CD4-positive, CD25-positive, alpha-beta regulatory T cell (primary cell): Measurements from ENCODE around the gene CD33. TPM values are rescaled to one million over a fixed set of nuclear protein-coding genes. Genes with fewer than 3 reads are reported as not detected.
"Not testable (repeated sequence)": the region's sequence is repeated elsewhere in the genome, so short reads cannot be mapped to it uniquely, and the experiment has no call there.

ENCODE experiments used
- ATAC-seq, 2 donors: fragments of 150-1000 bp; cut with Tn5 transposase; one replicate each; pipeline ENCODE4 v1.10.0; 2021; ENCODE audit warnings: low read depth in 2 of 2, moderate number of reproducible peaks in 2 of 2, moderate library complexity in 1 of 2
- DNase-seq, 3 donors: peaks; one replicate each; pipeline versions ENCODE4 v3.0.0 to v3.0.0-alpha.2; 2012 to 2022; ENCODE audit warnings: mixed read lengths in 1 of 3
- H3K27ac ChIP-seq: one replicate; pipeline ENCODE4 v1.7.0; 2013; ENCODE audit warnings: mild to moderate bottlenecking, low read length; ENCODE audit not compliant: insufficient read depth, poor library complexity, severe bottlenecking
- H3K27me3 ChIP-seq: one replicate; pipeline ENCODE4 v1.7.0; 2013; ENCODE audit warnings: low read length; ENCODE audit not compliant: control insufficient read depth, insufficient read depth
- H3K36me3 ChIP-seq: one replicate; pipeline ENCODE4 v1.7.0; 2013; ENCODE audit warnings: mild to moderate bottlenecking, low read length, moderate library complexity; ENCODE audit not compliant: control insufficient read depth, insufficient read depth
- H3K4me1 ChIP-seq: 2 replicates; pipeline ENCODE4 v1.7.0; 2013; ENCODE audit warnings: mild to moderate bottlenecking, low read length; ENCODE audit not compliant: insufficient read depth, control insufficient read depth, poor library complexity, severe bottlenecking
- H3K4me3 ChIP-seq: one replicate; pipeline ENCODE4 v1.7.0; 2013; ENCODE audit warnings: low read depth, mild to moderate bottlenecking, low read length, moderate library complexity
- H3K9me3 ChIP-seq, 2 experiments: 1 replicate in 1 of 2; 2 replicates in 1 of 2; pipeline ENCODE4 v1.7.0; 2013; ENCODE audit warnings: low read length in 2 of 2, mild to moderate bottlenecking in 1 of 2, moderate library complexity in 1 of 2; ENCODE audit not compliant: control insufficient read depth in 2 of 2
- H3K27ac Mint-ChIP-seq, 3 donors: one replicate each; pipeline ENCODE4 v1.8.0; 2020 to 2022; ENCODE audit warnings: mild to moderate bottlenecking in 3 of 3, mixed read lengths in 3 of 3, moderate library complexity in 2 of 3
- H3K27me3 Mint-ChIP-seq: one replicate; pipeline ENCODE4 v1.8.0; 2022; ENCODE audit warnings: mild to moderate bottlenecking, mixed read lengths
- H3K36me3 Mint-ChIP-seq: one replicate; pipeline ENCODE4 v1.8.0; 2020; ENCODE audit warnings: mixed read lengths
- H3K4me1 Mint-ChIP-seq, 4 donors: one replicate each; pipeline ENCODE4 v1.8.0; 2020 to 2022; ENCODE audit warnings: mixed read lengths in 4 of 4, mild to moderate bottlenecking in 1 of 4
- H3K4me3 Mint-ChIP-seq, 4 donors: one replicate each; pipeline ENCODE4 v1.8.0; 2020 to 2022; ENCODE audit warnings: mild to moderate bottlenecking in 4 of 4, mixed read lengths in 4 of 4, moderate library complexity in 3 of 4
- H3K9me3 Mint-ChIP-seq, 7 donors: one replicate each; pipeline ENCODE4 v1.8.0; 2020 to 2022; ENCODE audit warnings: mixed read lengths in 7 of 7, mild to moderate bottlenecking in 3 of 7, moderate library complexity in 2 of 7
- polyA plus RNA-seq, 4 donors: library from polyadenylated mRNA; unstranded; fragments of 300-500 nt; fragmentation: Illumina TruSeq; gene quantifications; one replicate each; pipeline ENCODE4 v1.2.3, GENCODE V29; 2021
- total RNA-seq: library from RNA; stranded (reverse); gene quantifications from one replicate; pipeline ENCODE4 v1.2.3, GENCODE V29; 2022

CD33 gene
- total and polyA plus RNA-seq, 5 donors from 2014 or later = 0.99 to 1.1 TPM; not detected in 3

GRCh38 chr19:51210874-51211361 is 14.0 kb upstream of the CD33 start:
- H3K36me3 Mint-ChIP-seq, ATAC-seq, H3K4me3 Mint-ChIP-seq, H3K36me3 ChIP-seq, H3K9me3 Mint-ChIP-seq, H3K27me3 ChIP-seq, H3K4me1 ChIP-seq, H3K9me3 ChIP-seq, H3K27me3 Mint-ChIP-seq, H3K27ac ChIP-seq, H3K4me3 ChIP-seq, H3K27ac Mint-ChIP-seq, H3K4me1 Mint-ChIP-seq: not testable (repeated sequence)
- peak in 1 of 3 donors; percentile 37 for DNase-seq

- peaks cover 7% of the 10 kb centered on the region for H3K27me3 Mint-ChIP-seq
- no peak overlapping the region for H3K27ac Mint-ChIP-seq
Measured at GRCh38 chr19:51211833-51212232, 13.0 kb upstream of the CD33 start.

GRCh38 chr19:51219307-51219706 is 5.6 kb upstream of the CD33 start:
- Mint-ChIP-seq H3K4me1 (peaks cover 0 to 9% (median 4%) of the 10 kb centered on the region in 4 donors), H3K9me3 (peaks cover 0 to 2% (median 1%) of the 10 kb centered on the region in 7 donors), H3K27ac (no peak overlapping the region), H3K27me3 (peaks cover 7% of the 10 kb centered on the region), H3K4me3 (no peak overlapping the region), H3K36me3 (no peaks in the 10 kb centered on the region)
- Histone ChIP-seq H3K27ac (no peak overlapping the region), H3K4me3 (no peak overlapping the region), H3K9me3 (no peaks in the 10 kb centered on the region), H3K36me3 (no peaks in the 10 kb centered on the region), H3K27me3 (no peaks in the 10 kb centered on the region), H3K4me1 (peaks cover under 1% of the 10 kb centered on the region)
- ATAC-seq = no peak
- no peak for DNase-seq

More at GRCh38 chr19:51211833-51212232, 13.0 kb upstream of the CD33 start:
- no peak for DNase-seq
- no peaks in the 10 kb centered on the region for H3K9me3 ChIP-seq
- H3K4me3 ChIP-seq = no peak overlapping the region
- H3K36me3 ChIP-seq = no peaks in the 10 kb centered on the region
- Mint-ChIP-seq H3K4me3 (no peak overlapping the region), H3K36me3 (no peaks in the 10 kb centered on the region), H3K9me3 (no peaks in the 10 kb centered on the region), H3K4me1 (peaks cover 0 to 4% (median 2%) of the 10 kb centered on the region in 4 donors)
- no peak overlapping the region for H3K27ac ChIP-seq
- H3K27me3 ChIP-seq = no peaks in the 10 kb centered on the region
- no peaks in the 10 kb centered on the region for H3K4me1 ChIP-seq
- no peak for ATAC-seq

- no peaks in the 10 kb centered on the region for H3K36me3 ChIP-seq
- H3K4me1 Mint-ChIP-seq = peaks cover 0 to 14% (median 5%) of the 10 kb centered on the region in 4 donors
- ATAC-seq = no peak
- peaks cover 9% of the 10 kb centered on the region for H3K27me3 Mint-ChIP-seq
- no peak for DNase-seq
- H3K27me3 ChIP-seq = no peaks in the 10 kb centered on the region
- H3K4me3 Mint-ChIP-seq = no peak overlapping the region
- H3K4me1 ChIP-seq = peaks cover 7% of the 10 kb centered on the region
- no peak overlapping the region for H3K27ac ChIP-seq
- no peak overlapping the region for H3K4me3 ChIP-seq
- H3K9me3 Mint-ChIP-seq = peaks cover 0 to 2% (median 1%) of the 10 kb centered on the region in 7 donors
- H3K9me3 ChIP-seq = no peaks in the 10 kb centered on the region
- no peaks in the 10 kb centered on the region for H3K36me3 Mint-ChIP-seq
- H3K27ac Mint-ChIP-seq = no peak overlapping the region
Measured at GRCh38 chr19:51219971-51220370, 4.9 kb upstream of the CD33 start.

GRCh38 chr19:51220996-51221395 is 3.9 kb upstream of the CD33 start:
- Mint-ChIP-seq H3K27ac (no peak overlapping the region), H3K9me3 (peaks cover 0 to 2% (median 1%) of the 10 kb centered on the region in 7 donors), H3K36me3 (no peaks in the 10 kb centered on the region), H3K4me3 (no peak overlapping the region), H3K4me1 (peaks cover 0 to 23% (median 5%) of the 10 kb centered on the region in 4 donors), H3K27me3 (peaks cover 9% of the 10 kb centered on the region)
- no peak for ATAC-seq
- Histone ChIP-seq H3K9me3 (no peaks in the 10 kb centered on the region), H3K27me3 (peaks cover 2% of the 10 kb centered on the region), H3K36me3 (no peaks in the 10 kb centered on the region), H3K27ac (no peak overlapping the region), H3K4me3 (no peak overlapping the region), H3K4me1 (peaks cover 16% of the 10 kb centered on the region)
- no peak for DNase-seq

- peak in 1 of 3 donors; percentile 70 for DNase-seq
- peaks cover 2% of the 10 kb centered on the region for H3K27me3 ChIP-seq
- H3K9me3 ChIP-seq = no peaks in the 10 kb centered on the region
- H3K4me1 Mint-ChIP-seq = peaks cover 0 to 35% (median 14%) of the 10 kb centered on the region in 4 donors
- H3K27ac ChIP-seq = no peak overlapping the region
- peaks cover 16% of the 10 kb centered on the region for H3K27me3 Mint-ChIP-seq
- peak overlapping the region in 2 of 3 donors; percentile 6 to 89 for H3K27ac Mint-ChIP-seq
- H3K4me3 Mint-ChIP-seq = peak overlapping the region in 3 of 4 donors; percentile 22 to 68 (median 60)
- H3K36me3 Mint-ChIP-seq = no peaks in the 10 kb centered on the region
- peak in 1 of 2 donors; percentile 33 for ATAC-seq
- no peaks in the 10 kb centered on the region for H3K36me3 ChIP-seq
- no peak overlapping the region for H3K4me3 ChIP-seq
- H3K4me1 ChIP-seq = peaks cover 16% of the 10 kb centered on the region
- H3K9me3 Mint-ChIP-seq = peaks cover 0 to 2% (median 0%) of the 10 kb centered on the region in 7 donors
Measured at GRCh38 chr19:51224163-51224641, 678 bp upstream of the CD33 start.

GRCh38 chr19:51226067-51226466 is 1.2 kb downstream of the CD33 start:
- Histone ChIP-seq H3K27me3 (peaks cover 2% of the 10 kb centered on the region), H3K4me3 (no peak overlapping the region), H3K9me3 (no peaks in the 10 kb centered on the region), H3K36me3 (no peaks in the 10 kb centered on the region), H3K4me1 (peaks cover 16% of the 10 kb centered on the region), H3K27ac (no peak overlapping the region)
- Mint-ChIP-seq H3K27me3 (peaks cover 19% of the 10 kb centered on the region), H3K4me1 (peaks cover 0 to 35% (median 14%) of the 10 kb centered on the region in 4 donors), H3K4me3 (no peak overlapping the region), H3K9me3 (peaks cover 0 to 4% (median 0%) of the 10 kb centered on the region in 7 donors), H3K27ac (no peak overlapping the region), H3K36me3 (no peaks in the 10 kb centered on the region)
- DNase-seq (no peak), ATAC-seq (no peak)

- Mint-ChIP-seq H3K36me3 (no peaks in the 10 kb centered on the region), H3K27me3 (peaks cover 26% of the 10 kb centered on the region), H3K9me3 (peaks cover 0 to 4% (median 0%) of the 10 kb centered on the region in 7 donors), H3K4me1 (peaks cover 0 to 35% (median 14%) of the 10 kb centered on the region in 4 donors), H3K27ac (peak overlapping the region in 1 of 3 donors; percentile 39), H3K4me3 (no peak overlapping the region)
- Histone ChIP-seq H3K9me3 (no peaks in the 10 kb centered on the region), H3K4me1 (peaks cover 16% of the 10 kb centered on the region), H3K27me3 (peaks cover 2% of the 10 kb centered on the region), H3K4me3 (no peak overlapping the region), H3K27ac (no peak overlapping the region), H3K36me3 (no peaks in the 10 kb centered on the region)
- peak in 1 of 3 donors; percentile 30 for DNase-seq
- no peak for ATAC-seq
Measured at GRCh38 chr19:51227326-51227725, 2.4 kb downstream of the CD33 start.
